GM19035 (cell line): ENCODE data around the gene PCYT2.

ENCODE experiments used
- ATAC-seq: cut with Tn5 transposase; IDR thresholded peaks from one replicate; pipeline ENCODE4 v1.9.1; 2021; ENCODE audit not compliant: unreplicated experiment

PCYT2 gene

DNA sequence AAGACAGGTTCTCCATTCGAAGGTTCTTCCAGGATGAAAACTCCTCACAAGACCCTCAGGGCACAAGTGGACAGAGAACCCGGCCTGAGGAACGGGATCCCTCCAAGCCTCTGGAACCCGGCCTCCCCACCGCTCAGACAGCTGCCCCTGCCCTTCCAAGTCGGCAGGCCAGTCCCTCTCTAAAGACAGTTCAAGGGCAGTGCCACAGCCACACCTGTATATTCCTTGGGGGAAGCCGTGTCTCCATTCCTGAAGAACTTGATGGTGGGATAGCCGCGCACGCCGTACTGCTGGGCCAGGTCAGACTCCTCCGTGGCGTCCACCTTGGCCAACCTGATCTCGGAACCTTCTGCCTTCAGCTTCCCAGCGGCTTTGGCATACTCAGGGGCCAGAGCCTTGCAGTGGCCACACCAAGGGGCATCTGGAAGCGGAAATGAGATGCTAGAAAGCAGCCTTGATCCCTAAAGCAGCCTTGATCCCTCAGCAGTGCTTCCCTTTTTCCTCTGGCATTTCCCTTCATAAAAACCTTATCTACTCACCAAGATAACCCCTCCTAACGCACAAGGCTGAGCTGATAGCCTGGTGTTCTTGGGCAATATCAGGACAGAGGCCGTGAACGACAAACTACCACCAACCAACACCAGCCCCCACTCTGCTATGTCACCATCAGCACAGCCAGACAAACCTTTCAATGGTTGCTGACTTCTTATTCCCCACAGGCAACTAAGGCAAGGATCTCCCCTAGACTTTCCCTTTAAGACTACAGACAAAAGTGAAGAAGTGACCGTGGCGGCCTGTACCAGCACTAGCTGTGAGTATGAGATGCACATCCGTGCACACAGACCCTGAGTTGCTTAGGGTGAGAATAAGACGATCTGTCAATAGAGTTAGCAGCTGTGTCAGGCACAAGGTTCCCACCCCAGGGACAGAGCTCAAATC, 52.0 kb downstream of the PCYT2 start:
- ATAC-seq, result no peak

DNA sequence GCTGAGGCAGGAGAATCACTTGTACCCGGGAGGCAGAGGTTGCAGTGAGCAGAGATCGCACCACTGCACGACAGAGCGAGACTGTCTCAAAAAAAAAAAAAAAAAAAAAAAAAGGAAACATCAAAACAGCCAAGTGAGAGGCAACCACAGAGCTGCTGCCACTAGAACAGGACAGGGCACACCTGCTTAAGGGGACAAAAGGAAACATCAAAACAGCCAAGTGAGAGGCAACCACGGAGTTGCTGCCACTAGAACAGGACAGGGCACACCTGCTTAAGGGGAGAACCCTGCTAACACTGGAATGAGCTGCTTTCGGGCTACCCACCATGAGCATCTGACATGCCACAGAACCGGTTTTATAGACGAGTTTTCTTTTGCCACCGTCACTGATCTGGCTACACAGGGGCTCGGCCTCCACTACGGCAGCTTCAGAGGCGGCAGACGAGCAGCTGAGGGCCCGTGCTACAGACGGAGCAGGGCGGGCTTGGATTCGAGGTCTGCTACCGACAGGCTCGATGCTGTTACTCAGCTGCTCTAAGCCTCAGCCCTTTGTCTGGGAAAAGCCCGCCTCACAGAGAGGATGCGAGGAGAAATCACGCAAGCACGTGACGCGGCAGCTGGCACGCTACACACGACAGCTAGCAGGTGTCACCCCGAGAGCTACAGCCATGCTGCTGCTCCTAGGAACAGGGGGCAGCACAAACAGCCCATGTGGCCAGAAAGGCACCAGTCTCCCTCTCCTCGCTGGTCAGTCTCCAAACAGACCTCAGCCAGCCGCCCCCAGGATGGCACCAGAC, 52.8 kb downstream of the PCYT2 start:
- no peak for ATAC-seq

DNA sequence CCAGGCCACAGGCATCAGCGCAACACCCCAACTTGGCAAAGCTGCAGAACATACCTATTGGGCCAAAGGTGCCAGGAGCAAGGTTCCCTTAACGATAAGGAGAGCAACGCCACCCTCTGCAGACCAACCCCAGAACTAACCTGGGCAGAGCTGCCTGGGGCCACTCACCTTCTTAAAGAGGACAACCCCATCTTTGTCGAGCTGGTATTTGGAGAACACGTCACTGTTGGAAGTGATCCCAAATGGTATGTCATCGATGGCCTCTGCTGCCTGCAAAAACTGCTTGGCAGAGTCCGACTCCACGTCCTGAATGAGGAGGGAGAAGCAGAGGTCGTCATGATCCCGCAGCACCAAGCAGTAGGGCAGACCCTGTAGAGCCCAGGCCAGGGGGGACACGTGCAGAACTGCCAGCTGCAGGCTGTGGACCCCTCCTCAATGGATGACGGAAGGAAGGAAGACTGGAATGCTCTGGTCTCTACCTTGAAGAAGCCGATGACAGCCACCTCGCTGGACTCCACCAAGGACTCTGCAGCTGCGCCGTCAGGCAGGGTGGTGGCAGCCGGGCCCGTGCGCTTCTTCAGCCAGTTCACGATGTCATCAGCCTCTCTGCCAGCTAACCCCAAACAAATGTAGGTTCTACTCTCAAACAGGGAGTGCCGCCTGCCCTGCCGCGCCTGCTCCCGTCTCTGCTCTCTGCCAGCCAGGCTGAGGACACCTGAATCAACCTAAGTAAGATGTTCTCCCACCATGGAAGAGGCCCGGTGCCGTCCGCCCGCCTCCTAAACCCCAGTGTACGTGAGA, 56.0 kb downstream of the PCYT2 start:
- ATAC-seq, result no peak

DNA sequence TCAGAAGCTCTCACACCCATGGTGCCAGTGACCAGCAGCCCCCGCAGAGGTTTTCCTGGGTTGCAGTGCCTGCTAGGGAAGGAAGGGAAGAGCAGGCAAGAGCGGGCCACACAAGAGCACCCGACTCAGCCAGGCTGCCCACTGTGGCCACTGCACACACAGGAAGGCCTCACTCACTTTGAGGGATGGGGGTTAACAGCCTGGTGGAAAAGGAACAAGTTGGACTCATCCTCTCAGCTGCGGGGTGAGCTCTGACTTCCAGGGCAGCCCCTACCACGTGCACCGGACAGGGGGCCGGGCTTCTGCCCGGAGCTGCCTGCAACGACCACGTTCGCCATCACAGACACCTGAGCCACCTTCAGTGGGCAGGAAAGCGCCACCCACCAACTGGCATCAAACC, 59.0 kb downstream of the PCYT2 start:
- ATAC-seq, result no peak

DNA sequence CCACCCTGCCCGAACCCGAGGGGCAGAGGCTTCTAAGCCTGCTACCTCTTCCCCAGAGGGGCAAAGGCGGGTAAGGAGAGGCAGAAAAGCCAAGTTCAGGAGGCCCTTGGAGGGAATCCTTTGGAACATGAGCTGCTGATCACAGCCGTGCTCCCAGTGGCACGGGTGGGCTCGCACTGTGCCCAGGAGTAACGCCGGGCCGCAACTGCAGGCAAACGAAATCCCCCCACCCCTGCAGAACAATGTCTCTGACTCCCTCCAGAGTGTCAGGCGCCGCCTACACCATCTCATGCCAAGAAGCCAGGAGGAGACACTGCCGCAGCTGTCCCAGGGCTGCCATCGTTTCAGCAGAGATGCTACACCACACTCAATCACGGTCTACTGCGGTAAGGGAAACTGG, 59.8 kb downstream of the PCYT2 start:
- no peak for ATAC-seq
